H1 (cell line): ENCODE results near the gene TNS2. TPM values are rescaled to one million over a fixed set of nuclear protein-coding genes. Genes with fewer than 3 reads are reported as not detected.

ENCODE experiments used
- CTCF ChIA-PET: fragments of 300-600 bp; sonication (Branson Sonifier 250); formaldehyde crosslinking; loops from one replicate; lab custom pipeline; 2021; ENCODE audit not compliant: partially characterized antibody; lab: Charles Lee
- POLR2A ChIA-PET: fragments of 300-600 bp; sonication (Branson Sonifier 250); formaldehyde crosslinking; loops from one replicate; lab custom pipeline; 2021; ENCODE audit warnings: inconsistent platforms; ENCODE audit not compliant: partially characterized antibody; lab: Charles Lee
- DNase-seq, 2 experiments: peaks; one replicate each; pipeline versions ENCODE4 v3.0.0 to v3.0.0-alpha.2; 2010 to 2022; ENCODE audit warnings: low spot score in 2 of 2, low read depth in 1 of 2, mixed read lengths in 1 of 2
- FAIRE-seq: peaks from 2 replicates; lab custom pipeline; 2011; peaks lifted over from hg19 to GRCh38; lab: Jason Lieb, UNC
- H2AFZ ChIP-seq: 2 replicates; pipeline ENCODE4 v1.8.1; 2012; ENCODE audit warnings: low read length, inconsistent platforms
- H2AK5ac ChIP-seq: 2 replicates; pipeline ENCODE4 v1.6.1; 2013; ENCODE audit warnings: low read depth, low read length
- H2BK120ac ChIP-seq: replicated peaks from 2 replicates; pipeline ENCODE3; 2013; ENCODE audit warnings: low read depth, low read length, inconsistent platforms
- H2BK12ac ChIP-seq: 2 replicates; pipeline ENCODE4 v1.6.1; 2013; ENCODE audit warnings: low read depth, low read length
- H2BK15ac ChIP-seq: 2 replicates; pipeline ENCODE4 v1.6.1; 2013; ENCODE audit warnings: low read length
- H2BK20ac ChIP-seq: 2 replicates; pipeline ENCODE4 v1.6.1; 2013; ENCODE audit warnings: low read length
- H2BK5ac ChIP-seq: 2 replicates; pipeline ENCODE4 v1.6.1; 2013; ENCODE audit warnings: low read depth, low read length
- H3K14ac ChIP-seq: 2 replicates; pipeline ENCODE4 v1.6.1; 2013; ENCODE audit warnings: inconsistent platforms; ENCODE audit not compliant: insufficient read length
- H3K18ac ChIP-seq: 2 replicates; pipeline ENCODE4 v1.6.1; 2013; ENCODE audit warnings: low read length; ENCODE audit errors: extremely low read depth
- H3K23ac ChIP-seq: 2 replicates; pipeline ENCODE4 v1.6.1; 2013; ENCODE audit warnings: inconsistent platforms; ENCODE audit not compliant: insufficient read length
- H3K23me2 ChIP-seq: 2 replicates; pipeline ENCODE4 v1.6.1; 2013; ENCODE audit warnings: low read depth, low read length
- H3K27ac ChIP-seq: 2 replicates; pipeline ENCODE4 v1.6.1; 2011; ENCODE audit warnings: low read depth, low read length, inconsistent platforms
- H3K27me3 ChIP-seq, 4 experiments: replicated peaks in 1 of 4; 1 replicate in 1 of 4; 2 replicates in 3 of 4; pipeline versions ENCODE4 v1.6.1 to v1.8.1; 2011 to 2013; ENCODE audit warnings: low read length in 3 of 4, mild to moderate bottlenecking in 3 of 4, inconsistent platforms in 2 of 4, mixed read lengths in 2 of 4, moderate library complexity in 1 of 4; ENCODE audit not compliant: control insufficient read depth in 3 of 4, insufficient read depth in 3 of 4; ENCODE audit errors: extremely low read depth in 1 of 4
- H3K36me3 ChIP-seq, 4 experiments: 2 replicates each; pipeline versions ENCODE4 v1.6.1 to v1.8.1; 2011 to 2013; ENCODE audit warnings: mild to moderate bottlenecking in 4 of 4, low read length in 3 of 4, moderate library complexity in 2 of 4, control low read depth in 1 of 4, inconsistent platforms in 1 of 4; ENCODE audit not compliant: insufficient read depth in 4 of 4, control insufficient read depth in 2 of 4
- H3K4ac ChIP-seq: replicated peaks from 2 replicates; pipeline ENCODE3; 2013; ENCODE audit warnings: low read length, low read depth, mixed read lengths, inconsistent platforms; ENCODE audit not compliant: insufficient read length
- H3K4me1 ChIP-seq, 4 experiments: replicated peaks in 1 of 4; 1 replicate in 1 of 4; 2 replicates in 3 of 4; pipeline versions ENCODE4 v1.6.1 to v1.8.1; 2011 to 2013; ENCODE audit warnings: low read length in 3 of 4, inconsistent platforms in 2 of 4, mixed read lengths in 1 of 4; ENCODE audit not compliant: insufficient read depth in 4 of 4, control insufficient read depth in 3 of 4
- H3K4me2 ChIP-seq, 2 experiments: 2 replicates each; pipeline versions ENCODE4 v1.6.1 to v1.8.1; 2011 to 2013; ENCODE audit warnings: low read depth in 2 of 2, low read length in 2 of 2, control low read depth in 1 of 2, inconsistent platforms in 1 of 2, mild to moderate bottlenecking in 1 of 2; ENCODE audit not compliant: insufficient read depth in 1 of 2
- H3K4me3 ChIP-seq, 4 experiments: fragments of 200-600, 300-600 bp in 1 of 4; sonication (generic), shearing (Covaris generic), sonication (Bioruptor Twin) in 1 of 4; 2 replicates each; pipeline versions ENCODE4 v1.5.1 to v1.8.1; 2011 to 2016; ENCODE audit warnings: low read length in 4 of 4, low read depth in 3 of 4, control low read depth in 2 of 4, inconsistent platforms in 2 of 4, mild to moderate bottlenecking in 2 of 4, mixed read lengths in 1 of 4, moderate library complexity in 1 of 4; ENCODE audit not compliant: insufficient read depth in 2 of 4; ENCODE audit errors: extremely low read depth in 1 of 4
- H3K56ac ChIP-seq: replicated peaks from 2 replicates; pipeline ENCODE3; 2013; ENCODE audit warnings: low read depth, mild to moderate bottlenecking, mixed read lengths, low read length, inconsistent platforms; ENCODE audit not compliant: insufficient read length
- H3K79me1 ChIP-seq: 2 replicates; pipeline ENCODE4 v1.6.1; 2013; ENCODE audit warnings: low read depth, low read length, control low read depth
- H3K79me2 ChIP-seq, 2 experiments: 2 replicates each; pipeline versions ENCODE4 v1.6.1 to v1.8.1; 2012 to 2013; ENCODE audit warnings: low read length in 2 of 2, mild to moderate bottlenecking in 2 of 2, inconsistent platforms in 1 of 2; ENCODE audit not compliant: insufficient read depth in 2 of 2, control insufficient read depth in 1 of 2
- H3K9ac ChIP-seq, 4 experiments: replicated peaks in 1 of 4; 1 replicate in 1 of 4; 2 replicates in 3 of 4; pipeline versions ENCODE4 v1.6.1 to v1.8.1; 2011 to 2013; ENCODE audit warnings: low read depth in 3 of 4, low read length in 3 of 4, control low read depth in 2 of 4, mild to moderate bottlenecking in 2 of 4, moderate library complexity in 2 of 4, inconsistent platforms in 1 of 4; ENCODE audit errors: extremely low read depth in 1 of 4
- H3K9me3 ChIP-seq, 2 experiments: 2 replicates each; pipeline versions ENCODE4 v1.6.1 to v1.8.1; 2012 to 2013; ENCODE audit warnings: mild to moderate bottlenecking in 2 of 2, moderate library complexity in 2 of 2, control low read depth in 1 of 2, inconsistent platforms in 1 of 2, low read depth in 1 of 2, low read length in 1 of 2, mixed read lengths in 1 of 2; ENCODE audit not compliant: insufficient read depth in 2 of 2
- H4K20me1 ChIP-seq, 2 experiments: replicated peaks in 1 of 2; 2 replicates each; pipeline versions ENCODE3 to v1.8.1; 2011 to 2013; ENCODE audit warnings: inconsistent platforms in 2 of 2, low read length in 2 of 2, mild to moderate bottlenecking in 1 of 2; ENCODE audit not compliant: insufficient read depth in 2 of 2, control insufficient read depth in 1 of 2
- H4K5ac ChIP-seq: 2 replicates; pipeline ENCODE4 v1.6.1; 2013; ENCODE audit warnings: low read length, low read depth, mixed read lengths, inconsistent platforms; ENCODE audit not compliant: insufficient read length
- H4K8ac ChIP-seq: 2 replicates; pipeline ENCODE4 v1.8.0; 2013; ENCODE audit warnings: mild to moderate bottlenecking, moderate library complexity, low read length, inconsistent platforms; ENCODE audit not compliant: insufficient read depth; ENCODE audit errors: extremely low read depth
- H4K91ac ChIP-seq: replicated peaks from 2 replicates; pipeline ENCODE3; 2013; ENCODE audit warnings: low read length, mixed read lengths, inconsistent platforms; ENCODE audit not compliant: insufficient read length
- HDAC6 ChIP-seq: IDR thresholded peaks from one replicate; pipeline ENCODE4 v1.7.1; 2012; ENCODE audit warnings: low read depth, mild to moderate bottlenecking, inconsistent platforms, low read length, moderate library complexity
- POU5F1 ChIP-seq: IDR thresholded peaks from 2 replicates; pipeline ENCODE4 v1.6.1; 2011; ENCODE audit warnings: low read depth, mild to moderate bottlenecking, low read length, moderate library complexity
- RNF2 ChIP-seq: fragments of 200-900, 300-1000 bp; sonication (generic); IDR thresholded peaks from 2 replicates; pipeline ENCODE4 v1.7.1; 2016; ENCODE audit warnings: borderline replicate concordance, low read depth, mild to moderate bottlenecking, antibody characterized with exemption, low read length; ENCODE audit not compliant: poor library complexity, severe bottlenecking; ENCODE audit errors: missing control alignments
- SAP30 ChIP-seq: fragments of 300-600 bp; sonication (generic); IDR thresholded peaks from 2 replicates; pipeline ENCODE4 v1.7.1; 2012; ENCODE audit warnings: low read length, moderate library complexity, mild to moderate bottlenecking, inconsistent platforms; ENCODE audit not compliant: insufficient read depth, insufficient replicate concordance
- SIRT6 ChIP-seq: IDR thresholded peaks from one replicate; pipeline ENCODE4 v1.7.1; 2012; ENCODE audit warnings: low read length, inconsistent platforms
- TEAD4 ChIP-seq: IDR thresholded peaks from 2 replicates; pipeline ENCODE4 v1.6.1; 2012; ENCODE audit warnings: low read depth, low read length, inconsistent platforms, mixed read lengths
- WGBS, 2 experiments: shearing (Covaris generic) in 1 of 2; methylation state at CpG; one replicate each; pipeline versions ENCODE4 v1.1.6 to v1.1.7; 2013 to 2015; ENCODE audit warnings: low lambda C conversion rate in 2 of 2, mixed read lengths in 2 of 2, inconsistent platforms in 1 of 2, low coverage in 1 of 2, missing lambda C conversion rate in 1 of 2; ENCODE audit not compliant: insufficient replicate concordance in 2 of 2, insufficient coverage in 1 of 2, insufficient read length in 1 of 2; ENCODE audit errors: extremely low coverage in 1 of 2, missing lambda C conversion rate in 1 of 2; 5-methylcytosine and 5-hydroxymethylcytosine counted together
- polyA plus RNA-seq, 7 experiments: library from polyadenylated mRNA; depleted of rRNA in 3 of 7; stranded (reverse) in 5 of 7; unstranded in 2 of 7; fragments of >200 nt in 5 of 7; fragments of 200-250 nt in 2 of 7; gene quantifications; 1 replicate in 5 of 7; 2 replicates in 1 of 7; 4 replicates in 1 of 7; pipeline versions ENCODE4 v1.2.1 to v1.2.3, GENCODE V29; 2011 to 2013; ENCODE audit warnings: missing spikeins in 2 of 7, mixed read lengths in 2 of 7
- total RNA-seq: library from RNA; stranded (reverse); fragmentation: NEBNext Ultra II Directional; extraction: Animal tissue kit (Norgen Biotek cat#: 25700); gene quantifications from 2 replicates; pipeline ENCODE4 v1.2.1, GENCODE V29; 2021
- TF ChIP-seq, protein P1 (sequence below): IDR thresholded peaks from 2 replicates; pipeline ENCODE4 v1.6.1; 2011; ENCODE audit warnings: low read length, improper control_type of control experiment
- TF ChIP-seq, protein P2 (sequence below): IDR thresholded peaks from 2 replicates; pipeline ENCODE4 v1.6.1; 2012; ENCODE audit warnings: inconsistent platforms

The TNS2 gene
- total and polyA plus RNA-seq, 2 of the 8 experiments (the other 6 are each of a cell fraction or from before 2014, with no cell fraction given) = 2.8 to 4.7 TPM

DNA sequence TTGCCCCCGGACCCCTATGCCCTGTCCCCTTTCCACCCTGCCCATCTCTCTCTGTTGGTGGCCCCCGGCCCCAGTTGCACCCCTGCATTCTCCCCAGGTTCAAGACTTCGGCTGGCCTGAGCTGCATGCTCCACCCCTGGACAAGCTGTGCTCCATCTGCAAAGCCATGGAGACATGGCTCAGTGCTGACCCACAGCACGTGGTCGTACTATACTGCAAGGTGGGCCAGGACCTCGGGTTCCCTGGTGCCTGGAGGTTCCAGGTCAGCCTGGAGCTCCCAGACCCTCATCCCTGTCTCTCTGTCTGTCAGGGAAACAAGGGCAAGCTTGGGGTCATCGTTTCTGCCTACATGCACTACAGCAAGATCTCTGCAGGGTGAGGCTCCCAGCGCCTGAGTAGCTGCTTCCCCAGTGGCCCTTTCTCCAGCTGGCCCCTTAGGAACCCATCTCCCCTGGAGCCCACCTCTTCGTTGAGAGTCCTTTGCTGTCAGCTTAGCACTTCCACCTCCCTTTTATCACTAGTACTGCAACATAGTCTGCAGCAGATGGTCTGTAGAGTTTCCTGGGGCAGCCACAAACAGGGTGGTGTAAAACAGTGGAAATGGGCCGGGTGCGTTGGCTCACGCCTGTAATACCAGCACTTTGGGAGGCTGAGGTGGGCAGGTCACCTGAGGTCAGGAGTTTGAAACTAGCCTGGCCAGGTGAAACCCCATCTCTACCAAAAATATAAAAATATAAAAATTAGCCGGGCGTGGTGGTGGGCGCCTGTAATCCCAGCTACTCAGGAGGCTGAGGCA, 5.8 kb downstream of the TNS2 start:
- POLR2A ChIA-PET = interaction anchor here (0.5 to 35.6 kb wide), 5 partner anchors 11 to 254 kb away, joined by 3 to 711 read pairs (median 16); partner anchors contain the start of gene EIF4B
- peak overlapping the region; percentile 89; the same call in 1 of the 2 replicates for H2AK5ac ChIP-seq
- no peak overlapping the region for H3K4me3 ChIP-seq
- no peak overlapping the region for H3K23ac ChIP-seq
- H2BK5ac ChIP-seq = no peak overlapping the region
- H4K8ac ChIP-seq = no peak overlapping the region
- no peak overlapping the region for H3K9ac ChIP-seq
- no peak overlapping the region for H3K27ac ChIP-seq
- no peaks in the 10 kb centered on the region for H3K79me2 ChIP-seq
- H3K4me1 ChIP-seq = peaks cover 4 to 17% (median 10%) of the 10 kb centered on the region in 4 experiments
- no peak overlapping the region for H2AFZ ChIP-seq
- H4K5ac ChIP-seq = no peak overlapping the region
- no peak overlapping the region for H2BK120ac ChIP-seq
- H3K4ac ChIP-seq = no peak overlapping the region
- 82% methylated on average over 15 of the region's 15 CpGs; no CpG with 5 or more reads in 1 of the 2 experiments for WGBS, 2 experiments
- no peak overlapping the region for H4K91ac ChIP-seq
- H3K9me3 ChIP-seq = no peaks in the 10 kb centered on the region
- H3K4me2 ChIP-seq = no peak overlapping the region
- H3K27me3 ChIP-seq = peaks cover 0 to 12% (median 4%) of the 10 kb centered on the region in 4 experiments; a peak in 4 of 7 replicates
- no peak for FAIRE-seq
- peaks cover 0 to 5% (median 0%) of the 10 kb centered on the region in 4 experiments; a peak in 1 of 8 replicates for H3K36me3 ChIP-seq
- peaks cover 8% of the 10 kb centered on the region for H3K23me2 ChIP-seq
- H2BK15ac ChIP-seq = no peak overlapping the region; the same call in 1 of the 2 replicates
- H2BK20ac ChIP-seq = no peak overlapping the region
- peak overlapping the region; percentile 70; the same call in 1 of the 2 replicates for H2BK12ac ChIP-seq
- H3K14ac ChIP-seq = no peak overlapping the region
- H3K56ac ChIP-seq = no peak overlapping the region
- peaks cover 8% of the 10 kb centered on the region; the same call in 1 of the 2 replicates for H3K79me1 ChIP-seq
- H4K20me1 ChIP-seq = peaks cover 12 to 15% of the 10 kb centered on the region in 2 experiments
- no peak for DNase-seq
- H3K18ac ChIP-seq = no peak overlapping the region
- CTCF ChIA-PET = interaction anchor here (0.6 to 15.7 kb wide), 11 partner anchors 7 to 290 kb away, joined by 3 to 258 read pairs (median 10); partner anchors contain the start of genes IGFBP6 and TNS2
- no peak for TF ChIP-seq TEAD4
- TF ChIP-seq RNF2 = no peak
- TF ChIP-seq HDAC6 = no peak
- TF ChIP-seq POU5F1 = no peak
- TF ChIP-seq, protein P1, sequence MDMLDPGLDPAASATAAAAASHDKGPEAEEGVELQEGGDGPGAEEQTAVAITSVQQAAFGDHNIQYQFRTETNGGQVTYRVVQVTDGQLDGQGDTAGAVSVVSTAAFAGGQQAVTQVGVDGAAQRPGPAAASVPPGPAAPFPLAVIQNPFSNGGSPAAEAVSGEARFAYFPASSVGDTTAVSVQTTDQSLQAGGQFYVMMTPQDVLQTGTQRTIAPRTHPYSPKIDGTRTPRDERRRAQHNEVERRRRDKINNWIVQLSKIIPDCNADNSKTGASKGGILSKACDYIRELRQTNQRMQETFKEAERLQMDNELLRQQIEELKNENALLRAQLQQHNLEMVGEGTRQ = no peak
- no peak for TF ChIP-seq SAP30
- TF ChIP-seq, protein P2, sequence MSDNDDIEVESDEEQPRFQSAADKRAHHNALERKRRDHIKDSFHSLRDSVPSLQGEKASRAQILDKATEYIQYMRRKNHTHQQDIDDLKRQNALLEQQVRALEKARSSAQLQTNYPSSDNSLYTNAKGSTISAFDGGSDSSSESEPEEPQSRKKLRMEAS = no peak
- no peak for TF ChIP-seq SIRT6
